Activated CD4-positive, alpha-beta T cell treated with anti-CD3 and anti-CD28 coated beads for 48 hours (primary cell): ENCODE measurements around the gene GRIN1.
"Not testable (repeated sequence)": the region's sequence is repeated elsewhere in the genome, so short reads cannot be mapped to it uniquely, and the experiment has no call there.

Source experiments
- DNase-seq: peaks from one replicate; pipeline ENCODE4 v3.0.0-alpha.2; 2020

The GRIN1 gene

DNA sequence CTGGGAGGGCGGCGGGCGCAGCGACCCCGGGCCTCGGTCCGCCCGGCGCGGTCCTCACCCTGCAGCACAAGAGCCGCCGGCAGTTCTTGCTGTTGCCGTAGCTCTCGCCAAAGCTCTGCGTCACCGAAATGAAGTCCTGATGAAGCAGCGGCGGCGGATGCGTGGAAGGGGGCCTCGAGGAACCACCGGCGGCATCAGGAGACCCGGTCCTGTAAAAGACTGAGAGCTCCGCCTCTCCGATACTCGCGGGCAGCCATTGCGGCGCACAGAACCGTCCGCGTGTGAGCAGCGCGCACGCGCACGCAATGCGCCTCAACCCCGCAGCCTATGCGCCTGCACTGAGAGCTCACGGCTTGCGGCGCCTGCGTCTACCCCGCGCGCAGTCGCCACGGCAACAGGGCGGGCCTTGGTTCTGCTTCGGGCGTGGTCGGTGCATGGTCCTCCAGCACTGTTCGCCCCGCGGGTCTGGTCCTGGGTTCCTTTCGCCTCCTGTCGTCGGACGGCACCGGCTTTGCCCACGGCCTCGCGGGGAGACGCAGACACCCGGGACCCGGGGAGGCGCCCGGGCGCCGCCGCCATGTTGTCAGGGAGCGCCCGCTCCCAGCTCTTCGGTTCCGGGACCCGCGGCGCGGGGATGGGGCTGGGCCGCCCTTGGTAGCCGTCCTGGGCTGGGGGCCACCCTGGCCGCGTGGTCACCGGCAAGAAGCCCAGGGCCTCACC lies 9.3 kb upstream of the GRIN1 start:
- DNase-seq: peak; percentile 93

DNA sequence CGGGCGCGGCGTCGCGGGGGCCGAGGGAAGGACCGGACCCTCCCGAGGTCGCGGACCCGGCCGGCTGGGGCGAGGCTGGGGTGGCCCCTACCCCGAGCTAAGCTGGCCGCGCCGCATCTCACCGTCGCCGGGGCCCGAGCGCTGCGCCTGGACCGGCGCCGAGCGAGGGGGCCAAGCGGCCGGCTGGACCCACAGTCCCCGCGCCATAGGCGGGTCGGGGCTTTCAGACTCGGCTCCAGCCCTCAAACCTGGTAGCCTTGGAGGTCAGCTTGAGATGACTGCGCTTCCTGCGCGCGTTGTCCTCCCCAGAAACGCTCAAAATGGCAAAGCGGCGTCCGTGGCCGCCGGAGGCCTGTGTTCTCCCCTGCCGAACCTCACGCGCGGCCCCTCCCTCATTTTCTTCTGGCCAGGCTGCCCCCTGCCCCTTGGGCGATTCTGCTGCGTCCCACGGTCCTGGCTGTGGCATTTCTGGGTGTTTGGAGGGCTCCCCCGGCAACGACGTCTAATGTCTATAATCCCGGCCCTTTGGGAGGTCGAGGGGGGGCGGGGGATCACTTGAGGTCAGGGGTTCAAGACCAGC lies 8.7 kb upstream of the GRIN1 start:
- no peak for DNase-seq

GRCh38 chr9:137134191-137134590 lies 4.8 kb upstream of the GRIN1 start:
- no peak for DNase-seq

DNA sequence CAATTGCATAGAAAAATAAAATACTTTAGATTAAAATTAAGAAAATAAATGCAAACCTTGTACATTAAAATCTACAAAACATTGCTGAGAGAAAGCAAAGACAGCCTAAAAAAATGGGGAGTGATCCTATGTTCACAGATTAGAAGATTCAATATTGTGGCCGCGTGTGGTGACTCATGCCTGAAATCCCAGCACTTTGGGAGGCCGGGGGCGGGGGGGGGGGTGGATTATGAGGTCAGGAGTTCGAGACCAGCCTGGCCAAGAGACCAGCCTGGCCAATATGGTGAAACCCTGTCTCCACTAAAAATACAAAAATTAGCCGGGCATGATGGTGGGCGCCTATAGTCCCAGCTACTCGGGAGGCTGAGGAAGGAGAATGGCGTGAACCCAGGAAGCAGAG lies 3.8 kb upstream of the GRIN1 start:
- DNase-seq: not testable (repeated sequence)

GRCh38 chr9:137136261-137136880 lies 2.6 kb upstream of the GRIN1 start:
- DNase-seq: no peak

DNA sequence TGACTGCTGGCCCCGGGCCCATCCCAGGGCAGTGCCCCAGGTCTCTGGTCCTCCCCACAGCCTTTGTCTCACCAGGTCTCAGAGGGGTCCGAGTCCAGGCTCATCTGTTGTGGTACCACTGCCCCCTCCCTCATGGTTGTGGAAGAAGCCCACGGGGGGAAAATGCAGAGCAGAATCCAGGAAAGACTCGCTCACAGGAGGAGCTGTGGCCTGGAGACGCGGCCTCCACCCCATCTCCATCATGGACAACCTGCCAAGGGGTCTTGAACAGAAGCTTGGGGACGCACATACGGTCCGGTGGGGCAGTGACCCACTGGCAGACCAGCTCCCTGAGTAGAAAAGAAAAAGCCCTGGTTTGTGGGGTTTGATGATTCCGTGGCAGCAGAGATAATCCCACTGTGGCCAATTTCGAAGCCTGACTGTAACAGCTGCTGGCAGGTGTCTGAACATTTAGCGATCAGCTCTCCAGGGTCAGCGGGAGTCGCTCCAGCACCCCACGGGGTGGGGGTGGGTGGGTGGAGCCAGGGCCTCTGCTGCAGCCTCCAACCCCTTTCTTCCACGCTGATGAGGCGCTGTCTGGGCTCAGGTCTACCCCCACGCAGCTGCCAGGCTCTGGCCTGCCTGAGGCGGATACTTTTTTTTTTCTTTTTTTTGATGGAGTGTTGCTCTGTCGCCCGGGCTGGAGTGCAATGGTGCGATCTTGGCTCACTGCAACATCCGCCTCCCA lies 1.9 kb upstream of the GRIN1 start:
- DNase-seq: no peak

GRCh38 chr9:137138058-137138721 lies 764 bp upstream of the GRIN1 start:
- no peak for DNase-seq

DNA sequence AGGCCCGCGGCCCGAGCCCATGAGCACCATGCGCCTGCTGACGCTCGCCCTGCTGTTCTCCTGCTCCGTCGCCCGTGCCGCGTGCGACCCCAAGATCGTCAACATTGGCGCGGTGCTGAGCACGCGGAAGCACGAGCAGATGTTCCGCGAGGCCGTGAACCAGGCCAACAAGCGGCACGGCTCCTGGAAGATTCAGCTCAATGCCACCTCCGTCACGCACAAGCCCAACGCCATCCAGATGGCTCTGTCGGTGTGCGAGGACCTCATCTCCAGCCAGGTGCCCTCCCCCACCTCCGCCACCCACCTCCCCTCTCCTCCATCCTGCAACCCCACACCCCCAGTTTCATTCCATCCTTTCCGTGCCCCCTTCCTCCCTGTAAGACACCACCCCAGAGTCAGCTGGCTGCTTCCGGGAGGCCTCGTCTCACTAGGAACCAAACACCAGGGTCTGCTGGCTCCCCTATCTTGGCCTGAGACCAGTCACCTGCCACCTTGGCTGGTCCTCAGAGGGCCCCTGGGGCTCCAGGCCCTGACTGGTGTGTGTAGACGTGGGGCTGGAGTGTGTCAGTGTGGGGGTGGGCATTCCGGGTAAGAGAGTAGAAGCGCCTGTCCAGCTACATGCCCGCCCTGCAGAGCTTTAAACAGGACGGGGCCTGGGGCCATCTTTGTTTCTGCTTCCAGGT lies 655 bp downstream of the GRIN1 start:
- DNase-seq: no peak

- no peak for DNase-seq
Observed at GRCh38 chr9:137140151-137141012, 1.4 kb downstream of the GRIN1 start.

- no peak for DNase-seq
Observed at GRCh38 chr9:137141050-137141810, 2.3 kb downstream of the GRIN1 start.

DNA sequence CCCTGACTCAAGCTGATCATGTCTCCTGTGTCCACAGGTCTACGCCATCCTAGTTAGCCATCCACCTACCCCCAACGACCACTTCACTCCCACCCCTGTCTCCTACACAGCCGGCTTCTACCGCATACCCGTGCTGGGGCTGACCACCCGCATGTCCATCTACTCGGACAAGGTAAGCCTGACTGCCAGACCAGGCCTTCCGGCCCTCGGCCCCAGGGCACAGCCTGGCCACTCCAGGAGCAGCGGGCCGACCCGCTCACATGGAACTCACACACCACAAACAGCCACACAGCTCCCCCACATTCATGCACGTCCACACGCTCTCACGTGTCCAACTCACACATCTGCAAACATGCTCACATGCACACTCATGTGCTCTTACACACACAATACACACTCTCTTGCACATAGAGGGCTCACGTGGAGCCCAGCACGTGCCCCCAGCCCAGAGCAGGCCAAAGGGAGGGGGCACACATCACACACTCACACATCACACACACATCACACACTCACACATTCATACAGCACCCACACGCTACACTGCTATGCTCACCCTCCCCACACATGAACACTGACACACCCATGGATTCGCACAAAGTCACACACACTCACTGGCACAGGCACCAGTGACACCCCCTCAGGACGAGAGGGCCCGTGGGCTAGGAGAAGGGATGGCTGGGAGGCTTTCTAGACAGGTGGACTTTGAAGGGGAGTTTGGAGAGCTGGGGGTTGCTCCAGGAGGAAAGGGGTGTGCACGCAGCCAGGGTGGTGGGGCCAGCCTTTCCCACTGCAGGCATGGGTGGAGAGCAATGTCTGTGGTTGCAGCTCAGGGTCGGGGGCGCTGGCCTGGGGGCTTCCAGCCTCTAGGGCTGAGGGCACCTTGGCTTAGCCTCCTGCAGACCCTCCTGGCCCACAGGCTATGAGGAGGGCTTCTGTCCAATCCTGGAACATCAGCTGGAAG lies 3.3 kb downstream of the GRIN1 start:
- DNase-seq: no peak

- no peak for DNase-seq
Observed at GRCh38 chr9:137143459-137143858, 4.5 kb downstream of the GRIN1 start.

DNA sequence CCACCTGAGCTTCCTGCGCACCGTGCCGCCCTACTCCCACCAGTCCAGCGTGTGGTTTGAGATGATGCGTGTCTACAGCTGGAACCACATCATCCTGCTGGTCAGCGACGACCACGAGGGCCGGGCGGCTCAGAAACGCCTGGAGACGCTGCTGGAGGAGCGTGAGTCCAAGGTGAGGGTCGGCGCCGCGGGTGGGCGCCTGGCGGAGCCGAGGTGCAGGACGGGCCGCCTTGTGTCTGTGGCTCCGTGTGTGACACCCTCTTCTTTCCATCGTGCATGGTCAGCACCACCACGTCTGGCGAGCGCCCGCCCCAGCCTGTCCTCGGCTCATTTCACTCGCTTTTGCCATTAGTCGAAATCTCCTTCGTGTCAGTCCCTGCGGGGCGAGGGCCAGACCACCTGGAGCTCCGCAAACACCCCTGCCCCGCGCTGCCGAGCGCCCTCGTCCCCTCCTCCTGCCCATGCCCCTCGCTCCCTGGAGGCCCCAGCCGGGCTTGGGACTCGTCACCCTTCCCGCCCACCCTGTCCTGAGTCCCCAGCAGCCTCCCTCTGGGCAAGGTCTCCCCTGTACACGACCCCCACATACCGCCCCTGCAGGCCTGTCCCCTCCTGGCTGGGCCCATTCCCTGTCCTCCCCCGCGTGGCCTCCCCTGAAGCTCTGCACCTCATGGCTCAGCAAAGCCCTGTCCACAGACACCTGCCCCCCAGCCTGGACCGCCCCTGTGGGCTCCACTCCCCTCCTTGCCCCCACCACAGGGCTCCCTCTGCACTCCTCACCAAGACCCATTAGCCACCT lies 7.0 kb downstream of the GRIN1 start:
- DNase-seq: no peak

DNA sequence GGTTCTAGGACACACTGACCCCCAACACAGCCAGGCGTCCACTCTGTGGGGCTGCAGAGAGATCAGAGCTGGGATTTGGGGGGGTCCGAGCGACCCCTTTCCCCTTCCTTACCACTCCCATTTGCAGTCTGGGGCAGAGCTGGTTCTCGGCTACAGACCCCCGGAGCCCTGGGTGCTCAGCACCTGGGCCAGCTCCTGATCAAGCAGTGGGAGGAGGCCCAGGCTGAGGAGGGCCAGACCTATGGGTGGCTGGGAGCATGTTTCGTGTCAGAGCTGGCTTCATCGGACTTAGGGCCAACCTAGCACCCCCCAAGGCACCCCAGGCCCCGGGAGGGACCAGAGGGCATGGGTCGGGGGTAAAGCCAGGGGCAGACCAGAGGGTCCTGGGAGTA lies 7.6 kb downstream of the GRIN1 start:
- no peak for DNase-seq

DNA sequence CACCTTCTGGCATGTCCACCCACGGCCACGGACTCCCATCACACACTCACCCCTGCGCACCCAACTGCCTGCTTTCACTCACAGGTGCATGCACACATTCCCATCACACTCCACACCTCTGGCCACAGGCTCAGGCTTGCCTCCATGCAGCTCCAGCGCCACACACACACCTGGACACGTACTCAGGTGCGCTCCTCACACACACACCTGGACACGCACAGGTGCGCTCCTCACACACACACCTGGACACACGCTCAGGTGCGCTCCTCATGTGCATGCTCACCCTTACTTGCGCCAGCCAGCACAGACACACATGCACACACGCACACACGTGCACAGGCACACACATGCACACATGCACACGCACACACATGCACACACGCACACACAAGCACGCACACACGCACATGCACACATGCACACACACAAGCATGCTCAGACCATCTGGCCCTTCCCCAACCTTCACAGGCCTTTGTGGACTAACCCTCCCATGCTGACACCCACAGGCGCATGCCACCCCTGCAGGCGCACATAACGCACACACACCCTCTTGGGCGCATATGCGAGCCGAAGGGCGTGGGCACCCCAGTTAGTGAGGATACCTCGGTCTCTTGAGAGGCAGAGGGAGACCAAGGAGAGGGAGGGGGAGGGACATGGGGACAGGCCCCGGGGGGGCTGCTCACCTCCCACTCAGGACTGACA lies 8.3 kb downstream of the GRIN1 start:
- no peak for DNase-seq

DNA sequence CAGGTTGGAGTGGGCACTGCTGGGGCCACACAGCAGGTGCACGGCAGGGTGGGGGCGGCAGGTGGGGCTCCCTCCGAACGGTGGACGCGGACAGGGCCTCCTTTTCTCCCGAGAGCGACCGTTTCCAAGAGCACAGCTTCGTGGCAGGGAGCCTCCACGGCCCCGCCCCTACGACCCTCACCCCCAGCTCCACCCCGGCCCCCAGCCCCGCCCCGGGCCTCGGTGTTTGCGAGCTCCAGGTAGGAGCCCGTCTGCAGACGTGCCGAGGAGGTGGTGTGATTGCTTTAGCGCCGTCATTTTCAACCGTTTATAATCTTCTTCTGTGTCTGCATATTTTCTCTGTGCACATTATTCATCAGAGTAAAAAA lies 8.8 kb downstream of the GRIN1 start:
- DNase-seq: no peak

- no peak for DNase-seq
Observed at GRCh38 chr9:137148242-137148641, 9.3 kb downstream of the GRIN1 start.

GRCh38 chr9:137148661-137149060 lies 9.7 kb downstream of the GRIN1 start:
- no peak for DNase-seq
